NOMO-1 treated with dmso at 0.1 percent for 144 hours (cell line): ENCODE data around the gene NR2C1.
"Not testable (repeated sequence)": the region's sequence is repeated elsewhere in the genome, so short reads cannot be mapped to it uniquely, and the experiment has no call there.

ENCODE experiments used
- DNase-seq: peaks from one replicate; lab custom pipeline; 2025; ENCODE audit not compliant: unreplicated experiment; lab: John Stamatoyannopoulos, UW

Gene NR2C1

DNA sequence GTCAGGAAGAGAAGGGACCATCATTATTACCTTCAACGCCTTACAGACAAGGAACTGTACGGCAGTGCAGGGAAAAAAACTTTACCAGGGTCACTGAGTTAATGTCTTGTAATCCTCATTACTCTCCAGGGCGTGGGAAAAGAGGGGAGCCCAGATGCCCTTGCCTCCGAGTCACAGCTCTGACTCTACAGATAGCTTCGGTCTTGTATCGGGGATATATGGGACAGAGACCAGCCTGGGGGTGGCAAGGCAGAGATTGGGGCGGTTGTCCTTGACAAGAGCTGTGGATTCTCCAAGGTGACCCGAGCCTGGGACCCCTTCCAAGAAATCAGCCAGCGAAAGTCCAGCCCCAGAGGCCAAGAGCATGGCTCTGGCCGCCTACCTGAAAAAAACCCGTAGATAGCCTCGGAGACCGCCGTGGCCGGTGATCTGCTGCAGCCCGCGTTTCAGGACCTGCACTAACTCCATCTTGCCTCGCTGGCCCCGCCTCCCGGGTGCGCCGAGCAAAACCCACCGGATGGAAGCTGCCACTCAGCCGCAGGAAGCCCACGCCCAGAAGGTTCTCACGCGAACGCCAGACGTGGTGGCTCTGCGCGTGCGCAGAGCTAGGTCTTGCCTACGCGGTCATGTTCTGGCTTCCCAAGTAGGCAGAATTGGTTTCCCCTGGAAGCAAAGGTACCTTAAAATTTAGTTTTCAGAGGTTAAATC lies 70.1 kb downstream of the NR2C1 start, which contains the start of gene NDUFA12:
Gene NDUFA12 (minus strand): TSS at position 485 of the 708 bp plus-strand sequence. CDS start 17 bp downstream, at position 468.
- peak; percentile 95 for DNase-seq

DNA sequence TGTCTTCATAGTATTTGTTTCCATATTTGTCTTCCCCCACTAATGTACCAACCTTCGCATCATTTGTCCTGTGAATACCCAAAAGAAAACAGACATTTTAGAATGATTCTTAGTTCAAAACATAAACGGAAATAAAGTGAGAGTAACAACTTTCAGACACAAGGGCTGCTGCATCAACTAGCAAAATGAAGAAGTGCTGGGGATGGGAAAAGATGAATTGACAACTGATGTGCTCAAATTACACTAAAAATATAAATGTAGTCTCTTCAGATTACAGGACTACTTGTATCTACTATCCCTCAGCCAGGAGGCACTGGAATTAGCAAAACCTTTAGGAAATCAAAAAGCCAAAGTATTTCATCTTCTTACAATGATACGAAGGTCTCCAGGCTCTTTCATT lies 70.7 kb downstream of the NR2C1 start:
- DNase-seq: no peak

DNA sequence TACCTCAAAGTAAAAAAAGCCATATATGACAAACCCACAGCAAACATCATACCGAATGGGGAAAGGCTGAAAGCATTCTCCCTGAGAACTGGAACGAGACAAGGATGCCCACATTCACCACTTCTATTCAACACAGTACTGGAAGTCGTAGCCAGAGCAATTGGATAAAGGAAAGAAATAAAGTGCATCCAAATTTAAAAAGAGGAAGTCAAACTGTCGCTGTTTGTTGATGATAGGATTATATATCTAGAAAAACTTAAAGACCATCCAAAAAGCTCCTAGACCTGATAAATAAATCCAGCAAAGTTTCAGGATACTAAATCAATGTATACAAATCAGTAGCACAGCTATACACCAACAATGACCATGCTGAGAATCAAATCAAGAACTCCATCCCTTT lies 75.1 kb downstream of the NR2C1 start:
- DNase-seq: no peak

DNA sequence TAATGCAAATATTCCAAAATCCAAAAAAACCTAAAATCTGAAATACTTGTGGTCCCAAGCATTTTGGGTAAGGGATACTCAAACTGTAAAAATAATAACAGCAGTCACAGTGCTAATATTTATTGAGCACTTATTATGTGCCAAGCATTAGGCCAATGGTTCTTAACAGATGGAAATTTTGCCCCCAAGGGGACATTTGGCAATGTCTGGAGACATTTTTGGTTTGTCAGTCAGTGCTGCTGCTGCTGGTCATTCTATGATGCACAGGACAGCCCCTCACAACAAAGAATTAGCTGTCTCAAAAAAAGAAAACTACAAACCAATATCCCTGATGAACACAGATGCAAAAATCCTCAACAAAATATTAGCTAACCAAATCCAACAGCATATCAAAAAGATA lies 75.7 kb downstream of the NR2C1 start:
- no peak for DNase-seq

DNA sequence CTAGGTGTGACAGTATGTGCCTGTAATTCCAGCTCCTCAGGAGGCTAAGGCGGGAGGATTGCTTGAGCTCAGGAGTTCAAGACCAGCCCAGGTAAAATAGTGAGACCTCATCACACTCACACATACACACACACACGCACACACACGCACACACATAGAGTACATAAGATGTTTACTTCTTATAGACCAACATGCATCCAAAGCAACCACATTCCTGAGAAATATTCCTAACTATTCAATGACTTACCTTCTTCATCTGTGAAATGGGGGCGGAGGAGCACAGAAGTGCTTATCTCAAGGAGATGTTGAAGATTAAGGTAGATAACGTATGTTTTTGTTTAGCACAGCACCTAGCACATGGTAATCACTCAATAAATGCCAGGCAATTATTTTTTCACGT lies 76.4 kb downstream of the NR2C1 start:
- no peak for DNase-seq

DNA sequence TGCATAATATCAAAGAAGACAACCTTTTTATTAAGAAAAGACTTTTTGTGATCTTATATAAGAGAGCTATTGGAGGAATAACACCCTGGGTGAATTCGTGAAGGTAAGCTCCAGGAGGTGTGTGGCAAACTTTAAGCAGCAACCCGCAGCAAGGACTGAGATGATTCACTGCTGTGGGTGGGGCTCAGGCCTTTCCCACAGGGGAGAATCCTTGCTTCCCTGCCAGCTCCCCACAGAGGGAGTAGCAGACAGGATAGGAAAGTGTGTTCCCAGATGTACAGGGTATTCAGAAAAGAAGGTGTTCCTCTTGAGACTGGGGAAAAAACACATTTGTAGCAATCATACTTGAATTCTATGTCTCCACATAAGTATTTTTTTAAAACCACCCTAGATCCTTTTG lies 79.1 kb downstream of the NR2C1 start:
- DNase-seq: no peak

DNA sequence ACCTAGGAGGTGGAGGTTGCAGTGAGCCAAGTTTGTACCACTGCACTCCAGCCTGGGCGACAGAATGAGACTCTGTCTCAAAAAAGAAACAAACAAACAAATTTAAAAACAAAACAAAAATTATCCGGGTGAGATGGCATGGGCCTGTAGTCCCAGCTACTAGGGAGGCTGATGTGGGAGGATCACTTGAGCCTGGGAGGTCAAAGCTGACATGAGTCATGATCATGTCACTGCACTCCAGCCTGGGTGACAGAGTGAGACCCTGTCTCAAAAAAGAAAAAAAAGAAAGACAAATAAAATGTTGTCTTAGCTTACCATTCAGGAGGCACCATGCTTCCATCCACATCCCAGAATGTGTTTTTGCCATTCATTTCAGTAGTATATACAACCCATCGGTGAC lies 79.6 kb downstream of the NR2C1 start:
- not testable (repeated sequence) for DNase-seq

DNA sequence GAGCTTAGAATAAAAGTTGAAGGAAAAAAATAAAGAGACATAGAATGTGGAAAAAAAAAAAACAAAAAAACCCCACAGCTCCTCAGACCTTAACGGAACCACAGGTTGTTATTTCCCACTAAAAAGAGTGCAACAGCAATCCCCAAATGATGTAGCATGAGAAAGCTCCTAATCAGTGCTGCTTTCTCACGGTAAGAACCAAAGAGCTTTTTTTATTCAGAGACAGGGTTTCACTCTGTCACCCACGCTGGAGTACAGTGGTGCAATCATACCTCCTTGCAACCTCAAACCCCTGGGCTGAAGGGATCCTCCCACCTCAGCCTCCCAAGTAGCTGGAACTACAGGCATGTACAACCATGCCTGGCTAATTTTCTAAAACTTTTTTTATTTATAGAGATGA lies 83.2 kb downstream of the NR2C1 start:
- DNase-seq: no peak

DNA sequence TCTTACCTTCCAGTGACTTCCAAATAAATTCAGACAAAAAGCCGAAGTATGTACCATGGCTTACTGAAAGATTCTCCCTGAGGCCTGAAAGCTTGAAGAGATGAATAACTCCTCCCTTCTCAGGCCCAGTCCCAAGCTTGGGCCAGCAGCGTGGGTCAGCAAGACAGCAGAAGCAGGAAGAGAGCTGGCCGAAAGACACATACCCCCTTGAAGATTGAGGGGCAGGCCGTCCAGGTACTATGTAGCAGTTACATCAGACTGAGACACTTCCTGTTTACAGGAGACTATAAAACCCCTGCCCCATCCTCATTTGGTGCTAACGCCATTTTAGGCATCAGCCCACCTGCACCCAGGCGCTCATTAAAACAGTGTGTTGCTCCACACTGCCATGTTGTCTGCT lies 84.9 kb downstream of the NR2C1 start:
- DNase-seq: no peak

DNA sequence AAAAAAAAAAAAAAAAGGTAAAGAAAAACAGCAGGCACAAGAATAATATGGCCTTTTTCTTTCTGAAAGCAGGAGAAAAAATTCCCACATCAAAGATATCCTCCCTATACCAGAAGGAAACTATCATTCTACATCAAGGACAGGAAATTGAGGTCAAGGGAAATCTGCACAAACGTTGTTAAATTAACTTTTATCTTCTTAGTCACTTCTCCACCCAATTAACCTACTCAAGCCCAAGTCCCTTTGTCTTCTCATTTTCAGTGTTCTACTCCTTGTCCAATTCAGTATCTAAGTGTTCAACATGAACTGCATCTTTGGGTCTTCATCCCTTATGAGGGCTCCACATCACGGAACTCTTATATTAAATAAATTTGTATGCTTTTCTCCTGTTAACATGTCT lies 85.6 kb downstream of the NR2C1 start:
- DNase-seq: no peak

DNA sequence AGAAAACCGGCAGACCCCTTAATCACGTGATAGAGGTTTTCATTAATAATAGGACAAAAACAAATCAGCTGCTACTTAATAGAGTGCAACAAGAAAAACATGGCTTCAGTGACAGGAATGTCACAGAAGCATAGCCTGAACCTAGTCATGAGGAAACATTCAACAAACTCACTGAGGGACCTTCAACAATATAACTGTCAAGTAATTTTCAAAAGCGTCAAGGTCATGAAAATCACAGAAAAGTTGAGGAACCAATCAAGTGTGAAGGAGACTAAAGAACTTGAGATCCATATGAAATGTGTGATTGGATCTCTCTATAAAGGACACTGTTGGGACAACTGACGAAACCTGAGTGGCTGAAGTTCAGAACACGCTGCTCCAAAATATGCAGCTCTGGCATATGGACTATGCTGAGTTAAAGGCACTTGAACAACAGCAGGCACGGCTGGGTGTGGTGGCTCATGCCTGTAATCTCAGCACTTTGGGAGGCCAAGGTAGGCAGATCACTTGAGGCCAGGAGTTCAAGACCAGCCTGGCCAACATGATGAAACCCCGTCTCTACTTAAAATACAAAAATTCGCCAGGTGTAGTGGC lies 86.2 kb downstream of the NR2C1 start:
- DNase-seq: no peak

DNA sequence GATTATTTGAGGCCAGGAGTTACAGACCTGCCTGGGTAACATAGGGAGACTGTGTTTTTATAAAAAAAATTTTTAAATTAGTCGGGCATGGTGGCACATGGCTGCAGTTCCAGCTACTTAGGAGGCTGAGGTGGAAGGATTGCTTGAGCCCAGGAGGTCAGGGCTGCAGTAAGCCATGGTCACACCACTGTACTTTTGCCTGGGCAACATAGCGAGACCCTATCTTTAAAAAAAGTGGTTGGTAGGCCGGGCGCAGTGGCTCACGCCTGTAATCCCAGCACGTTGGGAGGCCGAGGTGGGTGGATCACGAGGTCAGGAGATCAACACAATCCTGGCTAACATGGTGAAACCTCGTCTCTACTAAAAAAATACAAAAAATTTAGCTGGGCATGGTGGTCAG lies 88.3 kb downstream of the NR2C1 start:
- DNase-seq: not testable (repeated sequence)

DNA sequence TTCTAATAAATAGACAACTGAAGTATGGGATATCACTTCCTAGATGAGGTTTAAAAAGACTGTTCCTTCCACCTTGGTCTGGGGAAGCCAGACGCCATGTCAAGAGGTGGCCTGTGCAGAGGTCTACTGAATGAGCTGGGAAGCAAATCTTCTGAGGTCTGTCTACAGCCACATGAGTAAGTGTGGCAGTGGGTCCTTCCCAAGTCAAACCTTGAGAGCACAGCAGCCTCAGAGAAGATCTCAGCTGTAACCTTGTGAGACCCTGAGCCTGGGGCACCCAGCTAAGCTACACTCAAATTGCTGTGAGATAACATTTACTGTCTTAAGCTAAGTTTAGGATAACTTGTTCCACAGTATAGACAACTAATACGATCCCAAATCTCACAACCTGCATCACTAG lies 90.1 kb downstream of the NR2C1 start:
- no peak for DNase-seq

DNA sequence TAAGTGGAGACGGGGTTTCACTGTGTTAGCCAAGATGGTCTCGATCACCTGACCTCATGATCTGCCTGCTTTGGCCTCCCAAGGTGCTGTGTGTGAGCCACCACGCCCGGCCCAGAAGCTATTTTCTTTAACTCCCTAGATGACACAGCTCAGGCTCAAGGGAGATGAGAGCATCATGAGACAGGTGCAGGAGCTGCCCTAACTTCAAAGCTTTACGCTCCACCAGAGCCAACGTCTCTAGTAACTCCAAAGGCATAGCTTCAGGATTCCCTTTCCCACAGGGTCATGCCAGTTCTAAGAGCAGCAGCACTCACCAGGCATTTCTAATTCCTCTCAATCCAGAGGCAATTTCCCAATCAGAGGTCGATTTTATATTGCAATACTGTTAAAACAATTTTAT lies 91.0 kb downstream of the NR2C1 start:
- DNase-seq: no peak

DNA sequence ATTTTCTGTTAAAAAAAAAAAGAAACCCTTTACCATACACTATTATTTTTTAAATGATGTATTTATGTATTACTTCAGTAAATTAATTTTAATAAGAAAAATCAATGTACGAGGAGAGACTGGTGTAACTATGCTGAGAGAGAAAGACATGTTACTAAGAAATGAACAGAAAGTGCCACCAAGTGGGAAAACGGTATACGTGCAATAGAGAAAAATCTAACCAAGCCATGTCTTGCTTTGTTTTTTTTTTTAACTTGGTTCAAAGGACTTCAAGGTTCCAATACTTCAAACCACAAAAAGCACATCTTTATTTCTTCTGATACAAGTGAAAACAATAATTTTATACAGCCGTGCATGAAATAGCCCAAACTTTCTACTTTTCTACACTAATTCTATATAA lies 92.8 kb downstream of the NR2C1 start:
- DNase-seq: no peak

DNA sequence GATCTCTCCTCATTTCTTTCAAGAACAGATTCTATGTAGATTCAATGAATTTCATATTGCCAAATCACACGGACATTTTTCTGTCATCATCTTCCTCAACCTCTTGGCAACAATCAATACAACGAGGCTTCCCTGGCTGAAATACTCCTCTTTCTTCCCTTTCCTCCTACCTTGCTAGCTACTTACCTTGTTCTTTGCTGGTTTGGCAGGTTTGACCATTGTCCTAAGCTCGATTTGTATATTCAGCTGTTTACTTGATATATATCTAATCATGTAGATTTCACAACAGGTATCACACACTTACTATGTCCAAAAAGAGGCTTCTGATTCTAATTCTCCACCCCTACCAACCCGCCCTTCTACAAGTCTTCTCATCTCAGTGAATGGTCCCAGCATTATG lies 93.5 kb downstream of the NR2C1 start:
- DNase-seq: no peak

DNA sequence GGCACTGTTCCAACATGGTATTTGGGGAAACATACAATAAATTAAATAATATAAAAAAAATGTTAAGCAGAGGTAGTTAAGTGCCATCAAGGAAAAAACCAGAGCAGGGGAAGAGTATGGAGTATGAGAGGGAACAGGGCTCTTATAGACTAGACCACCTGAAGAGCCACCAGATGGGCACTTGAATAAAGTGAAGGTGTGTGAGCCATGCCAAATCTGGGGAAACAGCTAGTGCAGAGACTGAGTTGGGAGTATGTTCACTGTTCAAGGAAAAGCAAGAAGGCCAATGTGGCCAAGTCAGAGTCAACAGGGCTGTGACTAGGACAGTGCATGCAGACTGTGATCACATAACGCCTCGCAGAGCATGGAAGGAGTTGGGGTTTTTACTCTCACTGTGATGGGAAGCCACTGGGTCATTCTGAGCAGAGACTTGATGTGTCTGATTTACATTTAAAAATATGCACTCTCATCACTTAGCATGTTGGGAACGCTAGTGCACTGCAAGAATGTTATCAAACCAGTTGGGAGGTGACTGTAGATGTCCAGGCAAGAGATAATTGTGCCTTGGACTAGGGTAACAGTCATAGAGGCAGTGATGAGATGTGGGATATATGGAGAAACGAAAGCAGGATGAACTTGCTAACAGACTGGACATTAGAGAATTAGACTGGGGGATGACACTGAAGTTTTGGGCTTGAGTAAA lies 95.5 kb downstream of the NR2C1 start:
- no peak for DNase-seq

DNA sequence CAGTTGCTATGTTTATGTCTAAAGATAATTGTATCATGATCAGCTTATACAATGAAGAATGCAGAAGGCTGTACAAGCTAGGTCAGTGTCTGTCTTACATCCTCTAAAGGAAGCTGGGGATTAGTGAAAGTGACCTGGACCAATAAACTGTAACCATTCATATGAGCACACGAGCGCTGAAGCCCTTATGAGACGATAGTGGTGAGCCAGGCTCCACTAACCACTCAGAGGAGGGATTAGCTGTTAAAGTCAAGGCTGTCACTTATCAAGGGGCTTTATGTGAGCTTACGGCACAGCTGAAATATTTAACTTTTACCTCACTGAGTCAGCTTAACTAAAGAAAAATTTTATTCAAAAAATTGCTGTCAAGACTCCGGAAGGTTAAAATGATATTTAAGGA lies 100.2 kb downstream of the NR2C1 start:
- no peak for DNase-seq

DNA sequence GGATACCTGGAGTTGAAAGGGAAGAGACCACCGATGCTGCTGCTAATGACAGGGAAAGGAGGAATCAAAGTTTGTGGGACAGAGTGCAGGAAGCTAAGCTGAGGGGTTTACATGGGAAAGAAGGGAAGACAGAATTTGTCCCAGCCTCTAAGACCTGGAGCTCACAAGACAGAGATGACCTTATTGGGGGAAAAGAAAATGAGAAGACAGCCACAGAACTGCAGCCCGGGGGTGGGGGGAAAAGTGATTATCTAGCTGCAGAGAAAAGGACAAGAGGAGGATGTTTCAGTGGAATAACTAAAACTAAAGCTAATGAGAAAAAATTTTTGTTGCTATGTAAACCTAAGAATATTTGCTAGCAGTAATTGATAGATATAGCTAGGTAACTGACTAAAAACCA lies 100.6 kb downstream of the NR2C1 start:
- no peak for DNase-seq

DNA sequence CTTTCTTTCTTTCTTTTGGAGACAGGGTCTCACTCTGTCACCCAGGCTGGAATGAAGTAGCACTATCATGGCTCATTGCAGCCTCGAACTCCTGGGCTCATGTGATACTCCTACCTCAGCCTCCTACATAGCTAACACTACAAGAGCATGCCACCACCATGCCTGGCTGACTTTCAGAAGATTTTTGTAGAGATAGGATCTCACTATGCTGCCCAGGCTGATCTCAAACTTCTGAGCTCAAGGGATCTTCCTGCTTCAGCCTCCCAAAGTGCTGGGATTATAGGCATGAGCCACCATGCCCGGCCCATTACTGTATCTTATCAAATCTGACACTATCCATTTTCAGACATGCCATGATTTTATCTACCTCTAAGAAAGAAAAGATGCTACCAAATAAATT lies 101.5 kb downstream of the NR2C1 start:
- no peak for DNase-seq

DNA sequence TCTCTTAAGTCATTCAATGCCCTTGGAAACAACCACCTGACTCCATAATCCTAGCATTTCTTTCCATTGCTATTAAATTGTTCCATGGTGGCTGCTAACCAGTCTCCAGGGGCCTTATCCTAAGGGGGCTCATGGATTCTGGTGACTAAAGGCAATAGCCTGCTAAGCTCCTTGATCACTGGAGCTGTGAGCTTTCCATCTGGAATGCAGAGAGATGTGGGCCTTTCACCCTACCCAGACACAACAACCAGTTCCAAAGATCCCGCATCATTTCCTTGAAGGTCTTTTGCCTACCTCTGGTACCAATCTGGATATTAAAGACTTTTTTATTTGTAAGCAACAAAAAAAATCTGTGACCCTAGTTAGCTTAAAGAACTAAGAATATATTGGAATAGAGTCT lies 102.9 kb downstream of the NR2C1 start:
- DNase-seq: no peak
